GM12864 (cell line): ENCODE data around the gene CTNNA2.

Source experiments
- DNase-seq: peaks from one replicate; pipeline ENCODE4 v3.0.0-alpha.2; 2011; ENCODE audit warnings: low read depth
- H3K4me3 ChIP-seq: 2 replicates; pipeline ENCODE4 v1.5.1; 2011; ENCODE audit warnings: mild to moderate bottlenecking, low read depth, low read length, control low read depth
- CTCF ChIP-seq: IDR thresholded peaks from 2 replicates; pipeline ENCODE4 v1.5.1; 2011; ENCODE audit warnings: low read depth, mild to moderate bottlenecking, moderate library complexity, low read length, control low read depth, inconsistent platforms; ENCODE audit errors: missing control alignments

Gene CTNNA2

GRCh38 chr2:80546766-80547165, 1033.9 kb downstream of the CTNNA2 start:
- no peak for TF ChIP-seq CTCF
- H3K4me3 ChIP-seq, result no peak overlapping the region
- DNase-seq, result no peak

- no peak for TF ChIP-seq CTCF
- H3K4me3 ChIP-seq, result no peak overlapping the region
- no peak for DNase-seq
Observed at GRCh38 chr2:80547344-80547743, 1034.5 kb downstream of the CTNNA2 start.

- TF ChIP-seq CTCF, result no peak
- no peak for DNase-seq
- H3K4me3 ChIP-seq, result no peak overlapping the region
Observed at GRCh38 chr2:80548469-80548868, 1035.6 kb downstream of the CTNNA2 start.

GRCh38 chr2:80549901-80550300, 1037.0 kb downstream of the CTNNA2 start:
- DNase-seq, result no peak
- no peak for TF ChIP-seq CTCF
- H3K4me3 ChIP-seq, result no peak overlapping the region

- H3K4me3 ChIP-seq, result no peak overlapping the region
- TF ChIP-seq CTCF, result no peak
- no peak for DNase-seq
Observed at GRCh38 chr2:80560326-80560725, 1047.5 kb downstream of the CTNNA2 start.

GRCh38 chr2:80568011-80568410, 1055.2 kb downstream of the CTNNA2 start:
- H3K4me3 ChIP-seq, result no peak overlapping the region
- no peak for TF ChIP-seq CTCF
- DNase-seq, result no peak

- TF ChIP-seq CTCF, result no peak
- no peak for DNase-seq
- no peak overlapping the region for H3K4me3 ChIP-seq
Observed at GRCh38 chr2:80573167-80573566, 1060.3 kb downstream of the CTNNA2 start.
